ENCODE results near the gene RAB5B. TPM values are rescaled to one million over a fixed set of nuclear protein-coding genes. Genes with fewer than 3 reads are reported as not detected.
"Not testable (repeated sequence)": the region's sequence is repeated elsewhere in the genome, so short reads cannot be mapped to it uniquely, and the experiment has no call there.

RAB5B gene
- total and polyA plus RNA-seq, 4 experiments from 2014 or later, result 67.5 to 112 (median 93.3) TPM

- peaks cover 16% of the 10 kb centered on the region for H3K4me1 ChIP-seq (ENCODE audit: insufficient read depth, low read length)
- POLR2A ChIA-PET (ENCODE audit: partially characterized antibody); H3K9me3 Mint-ChIP-seq; H3K27me3 Mint-ChIP-seq; H3K27me3 ChIP-seq (ENCODE audit: insufficient read depth, low read length); H3K27ac ChIP-seq (ENCODE audit: low read depth, low read length); H3K4me3 ChIP-seq (ENCODE audit: low read length in 2 of 2); H3K4me3 Mint-ChIP-seq; H3K9me3 ChIP-seq (ENCODE audit: control insufficient read depth in 1 of 2, low read length in 2 of 2); H3K36me3 Mint-ChIP-seq; DNase-seq; H3K36me3 ChIP-seq (ENCODE audit: insufficient read depth, low read length); H3K27ac Mint-ChIP-seq: not testable (repeated sequence)
- CTCF ChIA-PET (ENCODE audit: partially characterized antibody), result interaction anchor here (0.7 to 5.7 kb wide), 5 partner anchors 8 to 261 kb away, joined by 3 to 36 read pairs (median 15); no protein-coding TSS in a partner anchor
- intact Hi-C loops (cut with micrococcal nuclease), result loop anchor here (5.0 kb wide), 1 partner anchor 118 kb away; the partner anchor contains the start of genes RPL41 and ZC3H10
- H3K4me1 Mint-ChIP-seq, result peaks cover 10 to 23% (median 12%) of the 10 kb centered on the region in 4 donors
These were observed 25.6 kb downstream of the RAB5B start for GRCh38 chr12:55999522-55999921.

- H3K4me1 ChIP-seq (ENCODE audit: insufficient read depth, low read length), result peaks cover 16% of the 10 kb centered on the region
- H3K4me1 Mint-ChIP-seq, result peaks cover 10 to 23% (median 12%) of the 10 kb centered on the region in 4 donors
- not testable (repeated sequence) for H3K27ac Mint-ChIP-seq
These were observed 26.2 kb downstream of the RAB5B start for GRCh38 chr12:55999999-56000540.

GRCh38 chr12:56001487-56002100 lies 27.7 kb downstream of the RAB5B start:
- Histone ChIP-seq H3K36me3 (ENCODE audit: insufficient read depth, low read length) (no peaks in the 10 kb centered on the region), H3K27me3 (ENCODE audit: insufficient read depth, low read length) (no peaks in the 10 kb centered on the region), H3K9me3 (ENCODE audit: control insufficient read depth in 1 of 2, low read length in 2 of 2) (no peaks in the 10 kb centered on the region), H3K27ac (ENCODE audit: low read depth, low read length) (no peak overlapping the region), H3K4me3 (ENCODE audit: low read length in 2 of 2) (no peak overlapping the region), H3K4me1 (ENCODE audit: insufficient read depth, low read length) (peaks cover 12% of the 10 kb centered on the region)
- H3K27ac Mint-ChIP-seq, result peak overlapping the region in 2 of 7 donors; percentile 19 to 49
- DNase-seq, result no peak
- no peak overlapping the region for H3K4me3 Mint-ChIP-seq
- H3K4me1 Mint-ChIP-seq, result peaks cover 7 to 24% (median 12%) of the 10 kb centered on the region in 4 donors
- intact Hi-C loops (cut with micrococcal nuclease), result no loop called here
- CTCF ChIA-PET (ENCODE audit: partially characterized antibody), result no interaction called here
- H3K36me3 Mint-ChIP-seq, result no peaks in the 10 kb centered on the region
- no peaks in the 10 kb centered on the region for H3K9me3 Mint-ChIP-seq
- H3K27me3 Mint-ChIP-seq, result no peaks in the 10 kb centered on the region
- POLR2A ChIA-PET (ENCODE audit: partially characterized antibody), result interaction anchor here (1.6 kb wide), 1 partner anchor 20 kb away, joined by 3 read pairs; no protein-coding TSS in a partner anchor

More at GRCh38 chr12:55999999-56000540, 26.2 kb downstream of the RAB5B start:
- CTCF ChIA-PET (ENCODE audit: partially characterized antibody), result interaction anchor here (0.7 to 5.7 kb wide), 5 partner anchors 9 to 261 kb away, joined by 3 to 36 read pairs (median 15); no protein-coding TSS in a partner anchor
- H3K27ac ChIP-seq (ENCODE audit: low read depth, low read length); H3K4me3 ChIP-seq (ENCODE audit: low read length in 2 of 2); H3K36me3 ChIP-seq (ENCODE audit: insufficient read depth, low read length); POLR2A ChIA-PET (ENCODE audit: partially characterized antibody); H3K27me3 ChIP-seq (ENCODE audit: insufficient read depth, low read length); H3K36me3 Mint-ChIP-seq; DNase-seq; H3K27me3 Mint-ChIP-seq; H3K4me3 Mint-ChIP-seq; H3K9me3 ChIP-seq (ENCODE audit: control insufficient read depth in 1 of 2, low read length in 2 of 2); H3K9me3 Mint-ChIP-seq: not testable (repeated sequence)
- intact Hi-C loops (cut with micrococcal nuclease), result loop anchor here (5.0 kb wide), 1 partner anchor 117 kb away; the partner anchor contains the start of genes RPL41 and ZC3H10

- intact Hi-C loops (cut with micrococcal nuclease); DNase-seq; CTCF ChIA-PET (ENCODE audit: partially characterized antibody); H3K27ac ChIP-seq (ENCODE audit: low read depth, low read length); H3K27ac Mint-ChIP-seq; H3K9me3 Mint-ChIP-seq; H3K4me3 ChIP-seq (ENCODE audit: low read length in 2 of 2); H3K27me3 ChIP-seq (ENCODE audit: insufficient read depth, low read length); H3K27me3 Mint-ChIP-seq; H3K36me3 Mint-ChIP-seq; H3K36me3 ChIP-seq (ENCODE audit: insufficient read depth, low read length); H3K9me3 ChIP-seq (ENCODE audit: control insufficient read depth in 1 of 2, low read length in 2 of 2); H3K4me3 Mint-ChIP-seq: not testable (repeated sequence)
- POLR2A ChIA-PET (ENCODE audit: partially characterized antibody), result interaction anchor here (1.3 to 1.6 kb wide), 2 partner anchors 22 to 30 kb away, joined by 3 to 4 read pairs; partner anchors contain the start of gene RAB5B
- H3K4me1 ChIP-seq (ENCODE audit: insufficient read depth, low read length), result peaks cover 10% of the 10 kb centered on the region
- H3K4me1 Mint-ChIP-seq, result peaks cover 12 to 28% (median 21%) of the 10 kb centered on the region in 4 donors
These were observed 29.5 kb downstream of the RAB5B start for GRCh38 chr12:56003376-56003775.

GRCh38 chr12:56004211-56004610 lies 30.3 kb downstream of the RAB5B start:
- Histone ChIP-seq H3K4me3 (ENCODE audit: low read length in 2 of 2) (no peak overlapping the region), H3K4me1 (ENCODE audit: insufficient read depth, low read length) (peaks cover 10% of the 10 kb centered on the region), H3K27me3 (ENCODE audit: insufficient read depth, low read length) (no peaks in the 10 kb centered on the region), H3K9me3 (ENCODE audit: control insufficient read depth in 1 of 2, low read length in 2 of 2) (no peaks in the 10 kb centered on the region), H3K27ac (ENCODE audit: low read depth, low read length) (no peak overlapping the region), H3K36me3 (ENCODE audit: insufficient read depth, low read length) (no peaks in the 10 kb centered on the region)
- ChIA-PET CTCF (ENCODE audit: partially characterized antibody) (no interaction called here), POLR2A (ENCODE audit: partially characterized antibody) (interaction anchor here (1.3 kb wide), 1 partner anchor 31 kb away, joined by 4 read pairs; the partner anchor contains the start of gene RAB5B)
- intact Hi-C loops (cut with micrococcal nuclease), result no loop called here
- no peaks in the 10 kb centered on the region for H3K27me3 Mint-ChIP-seq
- H3K4me3 Mint-ChIP-seq, result peak overlapping the region in 1 of 8 donors; percentile 25
- no peak for DNase-seq
- peaks cover 0 to 7% of the 10 kb centered on the region in 2 donors for H3K36me3 Mint-ChIP-seq
- peaks cover 12 to 33% (median 25%) of the 10 kb centered on the region in 4 donors for H3K4me1 Mint-ChIP-seq
- no peaks in the 10 kb centered on the region for H3K9me3 Mint-ChIP-seq
- H3K27ac Mint-ChIP-seq, result peak overlapping the region in 2 of 7 donors; percentile 48 to 56

GRCh38 chr12:56007564-56008559 lies 34.0 kb downstream of the RAB5B start:
- intact Hi-C loops (cut with micrococcal nuclease), result loop anchor here (1.0 to 5.0 kb wide), 2 partner anchors 33 to 94 kb away; partner anchors contain the start of genes PA2G4 and RPS26
- Mint-ChIP-seq H3K36me3 (peaks cover 5 to 7% of the 10 kb centered on the region in 2 donors), H3K4me1 (peaks cover 10 to 28% (median 22%) of the 10 kb centered on the region in 4 donors), H3K9me3 (no peaks in the 10 kb centered on the region), H3K27ac (peak overlapping the region; percentile 83 to 97 (median 92)), H3K4me3 (peak overlapping the region; percentile 89 to 95 (median 92)), H3K27me3 (no peaks in the 10 kb centered on the region)
- H3K36me3 ChIP-seq (ENCODE audit: insufficient read depth, low read length), result no peaks in the 10 kb centered on the region
- peak overlapping the region; percentile 38 to 61 for H3K4me3 ChIP-seq (ENCODE audit: low read length in 2 of 2)
- H3K27me3 ChIP-seq (ENCODE audit: insufficient read depth, low read length), result no peaks in the 10 kb centered on the region
- H3K27ac ChIP-seq (ENCODE audit: low read depth, low read length), result peak overlapping the region; percentile 49
- peak; percentile 59 to 67 (median 62) for DNase-seq
- CTCF ChIA-PET (ENCODE audit: partially characterized antibody), result interaction anchor here (0.6 to 1.4 kb wide), 3 partner anchors 11 to 32 kb away, joined by 3 to 14 read pairs (median 5); partner anchors contain the start of gene SUOX
- H3K4me1 ChIP-seq (ENCODE audit: insufficient read depth, low read length), result peaks cover 10% of the 10 kb centered on the region
- H3K9me3 ChIP-seq (ENCODE audit: control insufficient read depth in 1 of 2, low read length in 2 of 2), result no peaks in the 10 kb centered on the region
- POLR2A ChIA-PET (ENCODE audit: partially characterized antibody), result interaction anchor here (0.8 to 2.8 kb wide), 13 partner anchors 10 to 271 kb away, joined by 3 to 14 read pairs (median 4); partner anchors contain the start of genes DNAJC14, PA2G4, RAB5B and SUOX

Measured in CD4-positive, alpha-beta memory T cell (primary cell).